Glutamatergic neuron (in vitro differentiated cells): Measurements from ENCODE around the gene PCDHGA11. TPM values are rescaled to one million over a fixed set of nuclear protein-coding genes. Genes with fewer than 3 reads are reported as not detected.

Source experiments
- total RNA-seq: library from RNA; stranded (reverse); fragmentation: NEBNext Ultra II Directional; extraction: Animal tissue kit (Norgen Biotek cat#: 25700); gene quantifications from one replicate; pipeline ENCODE4 v1.2.1, GENCODE V29; 2021; ENCODE audit not compliant: unreplicated experiment

PCDHGA11 gene
- total RNA-seq, 1 donor from 2014 or later: 12.5 TPM

Other genes with a start within 250 kb of the PCDHGA11 start
- gene PCDHB7, start 248.4 kb upstream of the PCDHGA11 start, total RNA-seq: 3.4 TPM
- gene PCDHB8, start 243.3 kb upstream of the PCDHGA11 start, total RNA-seq: 19.8 TPM
- 20.1 TPM for gene PCDHB16, start 238.7 kb upstream of the PCDHGA11 start, total RNA-seq
- gene PCDHB9, start 233.9 kb upstream of the PCDHGA11 start, total RNA-seq: 12.2 TPM
- 17.7 TPM for gene PCDHB10, start 228.7 kb upstream of the PCDHGA11 start, total RNA-seq
- gene PCDHB11, start 221.4 kb upstream of the PCDHGA11 start, total RNA-seq: 10.6 TPM
- gene PCDHB12, start 212.3 kb upstream of the PCDHGA11 start, total RNA-seq: 14.4 TPM
- gene PCDHB13, start 207.1 kb upstream of the PCDHGA11 start, total RNA-seq: 12.7 TPM
- 16.5 TPM for gene PCDHB14, start 197.7 kb upstream of the PCDHGA11 start, total RNA-seq
- gene PCDHB15, start 175.7 kb upstream of the PCDHGA11 start, total RNA-seq: 29.5 TPM
- 1.9 TPM for gene SLC25A2, start 117.0 kb upstream of the PCDHGA11 start, total RNA-seq
- 89.4 TPM for gene TAF7, start 100.3 kb upstream of the PCDHGA11 start, total RNA-seq
- gene PCDHGA1, start 90.5 kb upstream of the PCDHGA11 start, total RNA-seq: 4.6 TPM
- 3.0 TPM for gene PCDHGA2, start 82.3 kb upstream of the PCDHGA11 start, total RNA-seq
- 10.4 TPM for gene PCDHGA3, start 77.2 kb upstream of the PCDHGA11 start, total RNA-seq
- gene PCDHGB1, start 71.0 kb upstream of the PCDHGA11 start, total RNA-seq: 9.6 TPM
- 8.2 TPM for gene PCDHGA4, start 66.0 kb upstream of the PCDHGA11 start, total RNA-seq
- gene PCDHGB2, start 61.1 kb upstream of the PCDHGA11 start, total RNA-seq: 8.9 TPM
- 4.6 TPM for gene PCDHGA5, start 56.9 kb upstream of the PCDHGA11 start, total RNA-seq
- 6.2 TPM for gene PCDHGB3, start 50.8 kb upstream of the PCDHGA11 start, total RNA-seq
- 6.3 TPM for gene PCDHGA6, start 47.2 kb upstream of the PCDHGA11 start, total RNA-seq
- gene PCDHGA7, start 38.3 kb upstream of the PCDHGA11 start, total RNA-seq: 4.2 TPM
- gene PCDHGB4, start 33.4 kb upstream of the PCDHGA11 start, total RNA-seq: 40.8 TPM
- 7.2 TPM for gene PCDHGA8, start 28.4 kb upstream of the PCDHGA11 start, total RNA-seq
- gene PCDHGB5, start 23.1 kb upstream of the PCDHGA11 start, total RNA-seq: 9.3 TPM
- 5.5 TPM for gene PCDHGA9, start 18.3 kb upstream of the PCDHGA11 start, total RNA-seq
- 59.8 TPM for gene PCDHGB6, start 13.0 kb upstream of the PCDHGA11 start, total RNA-seq
- 16.6 TPM for gene PCDHGA10, start 8.1 kb upstream of the PCDHGA11 start, total RNA-seq
- gene PCDHGB7, start 3.4 kb upstream of the PCDHGA11 start, total RNA-seq: 38.6 TPM
- 6.1 TPM for gene PCDHGA12, start 9.5 kb downstream of the PCDHGA11 start, total RNA-seq
- gene PCDHGC3, start 54.9 kb downstream of the PCDHGA11 start, total RNA-seq: 40.1 TPM
- gene PCDHGC4, start 64.0 kb downstream of the PCDHGA11 start, total RNA-seq: 6.7 TPM
- 4.0 TPM for gene PCDHGC5, start 68.0 kb downstream of the PCDHGA11 start, total RNA-seq
- 51.6 TPM for gene DIAPH1, start 197.9 kb downstream of the PCDHGA11 start, total RNA-seq
- gene HDAC3, start 215.8 kb downstream of the PCDHGA11 start, total RNA-seq: 81.8 TPM
- 12.6 TPM for gene RELL2, start 215.9 kb downstream of the PCDHGA11 start, total RNA-seq
- 25.8 TPM for gene FCHSD1, start 230.4 kb downstream of the PCDHGA11 start, total RNA-seq